ENCODE results near the gene DEFB112. TPM values are rescaled to one million over a fixed set of nuclear protein-coding genes. Genes with fewer than 3 reads are reported as not detected.

The DEFB112 gene
- total RNA-seq, 2 experiments from 2014 or later, result not detected

DNA sequence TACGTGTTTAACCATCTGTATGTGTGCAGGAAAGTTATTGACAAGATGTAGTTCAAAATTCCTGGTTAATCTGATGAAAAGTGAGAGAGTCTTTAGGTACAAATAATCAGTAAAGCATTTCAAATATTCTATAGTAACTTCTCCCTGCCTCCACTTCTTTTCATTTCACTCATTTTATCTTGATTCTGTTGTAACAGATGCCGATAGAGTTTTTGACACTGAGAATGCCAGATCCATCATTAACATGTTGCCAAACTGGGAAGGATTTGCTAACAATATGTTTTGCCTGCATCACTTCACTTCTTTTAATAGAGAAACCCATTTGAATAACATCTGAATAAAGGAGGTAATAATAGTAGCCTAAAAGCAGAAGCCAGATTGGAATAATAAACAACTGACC is 20.4 kb upstream of the DEFB112 start:
- Mint-ChIP-seq H3K36me3 (ENCODE audit: low read depth) (no peaks in the 10 kb centered on the region), H3K4me1 (ENCODE audit: low read depth) (no peaks in the 10 kb centered on the region), H3K4me3 (no peak overlapping the region), H3K9me3 (peaks cover 4% of the 10 kb centered on the region), H3K27me3 (no peaks in the 10 kb centered on the region), H3K27ac (no peak overlapping the region)
- no peaks in the 10 kb centered on the region for H3K4me1 ChIP-seq (ENCODE audit: insufficient read depth, low read length)
- no peak overlapping the region for H3K27ac ChIP-seq (ENCODE audit: low read depth in 1 of 2, low read length in 2 of 2)
- H3K9me3 ChIP-seq (ENCODE audit: control insufficient read depth in 1 of 2, insufficient read depth in 1 of 2, low read length in 2 of 2), result peaks cover 4 to 5% of the 10 kb centered on the region in 2 experiments
- H3K36me3 ChIP-seq (ENCODE audit: insufficient read depth, low read length), result no peaks in the 10 kb centered on the region
- ChIA-PET POLR2A (no interaction called here), CTCF (no interaction called here)
- TF ChIP-seq, protein P1, sequence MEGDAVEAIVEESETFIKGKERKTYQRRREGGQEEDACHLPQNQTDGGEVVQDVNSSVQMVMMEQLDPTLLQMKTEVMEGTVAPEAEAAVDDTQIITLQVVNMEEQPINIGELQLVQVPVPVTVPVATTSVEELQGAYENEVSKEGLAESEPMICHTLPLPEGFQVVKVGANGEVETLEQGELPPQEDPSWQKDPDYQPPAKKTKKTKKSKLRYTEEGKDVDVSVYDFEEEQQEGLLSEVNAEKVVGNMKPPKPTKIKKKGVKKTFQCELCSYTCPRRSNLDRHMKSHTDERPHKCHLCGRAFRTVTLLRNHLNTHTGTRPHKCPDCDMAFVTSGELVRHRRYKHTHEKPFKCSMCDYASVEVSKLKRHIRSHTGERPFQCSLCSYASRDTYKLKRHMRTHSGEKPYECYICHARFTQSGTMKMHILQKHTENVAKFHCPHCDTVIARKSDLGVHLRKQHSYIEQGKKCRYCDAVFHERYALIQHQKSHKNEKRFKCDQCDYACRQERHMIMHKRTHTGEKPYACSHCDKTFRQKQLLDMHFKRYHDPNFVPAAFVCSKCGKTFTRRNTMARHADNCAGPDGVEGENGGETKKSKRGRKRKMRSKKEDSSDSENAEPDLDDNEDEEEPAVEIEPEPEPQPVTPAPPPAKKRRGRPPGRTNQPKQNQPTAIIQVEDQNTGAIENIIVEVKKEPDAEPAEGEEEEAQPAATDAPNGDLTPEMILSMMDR (IDR thresholded peaks at IDR 0.05), result no peak
- no peak for ATAC-seq (ENCODE audit: poor library complexity)
- no peak for DNase-seq
- no peaks in the 10 kb centered on the region for H3K27me3 ChIP-seq (ENCODE audit: control insufficient read depth in 1 of 2, insufficient read depth in 2 of 2, low read length in 2 of 2)
- intact Hi-C loops (cut with DNase I, micrococcal nuclease), result no loop called here
- H3K4me3 ChIP-seq (ENCODE audit: low read length), result no peak overlapping the region

DNA sequence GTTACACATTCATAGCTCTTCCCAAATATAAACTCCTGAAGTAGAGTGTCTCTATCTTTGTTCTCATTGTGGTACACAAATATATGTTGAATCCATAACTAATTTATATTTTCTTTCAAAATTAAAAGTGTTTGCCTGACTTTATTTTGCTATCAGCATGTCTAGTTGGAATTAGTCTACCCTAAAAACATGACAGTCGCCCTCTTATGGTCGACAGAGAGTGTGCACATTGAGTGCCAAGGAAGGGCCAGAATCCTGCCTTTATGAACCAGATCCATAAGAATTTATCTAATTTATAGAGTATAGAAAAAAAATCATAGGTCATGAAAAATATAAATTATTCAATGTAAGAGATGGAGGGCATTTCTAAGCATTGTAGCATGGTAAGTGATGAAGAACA is 12.3 kb upstream of the DEFB112 start:
- Mint-ChIP-seq H3K4me3 (no peak overlapping the region), H3K27ac (no peak overlapping the region), H3K36me3 (ENCODE audit: low read depth) (no peaks in the 10 kb centered on the region), H3K4me1 (ENCODE audit: low read depth) (no peaks in the 10 kb centered on the region), H3K9me3 (peaks cover 4% of the 10 kb centered on the region), H3K27me3 (no peaks in the 10 kb centered on the region)
- H3K9me3 ChIP-seq (ENCODE audit: control insufficient read depth in 1 of 2, insufficient read depth in 1 of 2, low read length in 2 of 2), result no peaks in the 10 kb centered on the region
- H3K4me3 ChIP-seq (ENCODE audit: low read length), result no peak overlapping the region
- H3K27ac ChIP-seq (ENCODE audit: low read depth in 1 of 2, low read length in 2 of 2), result no peak overlapping the region
- no peaks in the 10 kb centered on the region for H3K36me3 ChIP-seq (ENCODE audit: insufficient read depth, low read length)
- H3K27me3 ChIP-seq (ENCODE audit: control insufficient read depth in 1 of 2, insufficient read depth in 2 of 2, low read length in 2 of 2), result no peaks in the 10 kb centered on the region
- POLR2A ChIA-PET, result no interaction called here
- TF ChIP-seq, protein P1 (IDR thresholded peaks at IDR 0.05), result no peak
- intact Hi-C loops (cut with DNase I, micrococcal nuclease), result no loop called here
- DNase-seq (no peak), ATAC-seq (ENCODE audit: poor library complexity) (no peak)
- no peaks in the 10 kb centered on the region for H3K4me1 ChIP-seq (ENCODE audit: insufficient read depth, low read length)
- CTCF ChIA-PET, result no interaction called here

DNA sequence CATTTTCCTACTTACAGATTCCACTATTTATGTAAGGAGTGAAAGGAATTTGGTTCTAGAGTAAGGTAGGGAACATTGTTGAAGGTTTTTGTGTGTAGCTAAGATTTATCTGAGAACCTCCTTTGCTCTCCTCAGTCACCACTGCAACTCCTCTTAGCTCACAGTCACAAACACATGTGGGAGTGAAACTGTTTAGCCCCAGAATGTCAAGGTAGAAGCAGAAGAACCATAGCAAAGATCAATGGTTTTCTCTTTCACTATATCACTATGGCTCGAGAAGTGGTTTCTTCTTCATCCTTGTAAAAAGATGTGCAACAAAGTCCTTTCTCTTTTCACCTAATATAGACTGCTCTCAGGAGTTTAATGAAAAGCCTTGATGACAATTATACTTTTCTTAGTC is 6.5 kb upstream of the DEFB112 start:
- Mint-ChIP-seq H3K27me3 (no peaks in the 10 kb centered on the region), H3K4me3 (no peak overlapping the region), H3K27ac (no peak overlapping the region), H3K9me3 (peaks cover 4% of the 10 kb centered on the region), H3K36me3 (ENCODE audit: low read depth) (no peaks in the 10 kb centered on the region), H3K4me1 (ENCODE audit: low read depth) (no peaks in the 10 kb centered on the region)
- H3K36me3 ChIP-seq (ENCODE audit: insufficient read depth, low read length), result no peaks in the 10 kb centered on the region
- H3K4me1 ChIP-seq (ENCODE audit: insufficient read depth, low read length), result no peaks in the 10 kb centered on the region
- H3K9me3 ChIP-seq (ENCODE audit: control insufficient read depth in 1 of 2, insufficient read depth in 1 of 2, low read length in 2 of 2), result no peaks in the 10 kb centered on the region
- H3K4me3 ChIP-seq (ENCODE audit: low read length), result no peak overlapping the region
- ChIA-PET POLR2A (no interaction called here), CTCF (no interaction called here)
- DNase-seq (no peak), ATAC-seq (ENCODE audit: poor library complexity) (no peak)
- no peak overlapping the region for H3K27ac ChIP-seq (ENCODE audit: low read depth in 1 of 2, low read length in 2 of 2)
- TF ChIP-seq, protein P1 (IDR thresholded peaks at IDR 0.05), result no peak
- intact Hi-C loops (cut with DNase I, micrococcal nuclease), result no loop called here
- no peaks in the 10 kb centered on the region for H3K27me3 ChIP-seq (ENCODE audit: control insufficient read depth in 1 of 2, insufficient read depth in 2 of 2, low read length in 2 of 2)
